ENCODE results near the gene PSG11.
"Not testable (repeated sequence)": the region's sequence is repeated elsewhere in the genome, so short reads cannot be mapped to it uniquely, and the experiment has no call there.

GRCh38 chr19:43059482-43059881, 33.2 kb upstream of the PSG11 start:
- TF ChIP-seq POLR2AphosphoS5, CTCF, EP300, POLR2A (IDR thresholded peaks at IDR 0.05): not testable (repeated sequence)
